Measurements from ENCODE around the gene SYNJ1. TPM values are rescaled to one million over a fixed set of nuclear protein-coding genes. Genes with fewer than 3 reads are reported as not detected.
A peak's percentile ranks its signal among the peaks of the same experiment; 100 is the strongest.

Gene SYNJ1, protein sequence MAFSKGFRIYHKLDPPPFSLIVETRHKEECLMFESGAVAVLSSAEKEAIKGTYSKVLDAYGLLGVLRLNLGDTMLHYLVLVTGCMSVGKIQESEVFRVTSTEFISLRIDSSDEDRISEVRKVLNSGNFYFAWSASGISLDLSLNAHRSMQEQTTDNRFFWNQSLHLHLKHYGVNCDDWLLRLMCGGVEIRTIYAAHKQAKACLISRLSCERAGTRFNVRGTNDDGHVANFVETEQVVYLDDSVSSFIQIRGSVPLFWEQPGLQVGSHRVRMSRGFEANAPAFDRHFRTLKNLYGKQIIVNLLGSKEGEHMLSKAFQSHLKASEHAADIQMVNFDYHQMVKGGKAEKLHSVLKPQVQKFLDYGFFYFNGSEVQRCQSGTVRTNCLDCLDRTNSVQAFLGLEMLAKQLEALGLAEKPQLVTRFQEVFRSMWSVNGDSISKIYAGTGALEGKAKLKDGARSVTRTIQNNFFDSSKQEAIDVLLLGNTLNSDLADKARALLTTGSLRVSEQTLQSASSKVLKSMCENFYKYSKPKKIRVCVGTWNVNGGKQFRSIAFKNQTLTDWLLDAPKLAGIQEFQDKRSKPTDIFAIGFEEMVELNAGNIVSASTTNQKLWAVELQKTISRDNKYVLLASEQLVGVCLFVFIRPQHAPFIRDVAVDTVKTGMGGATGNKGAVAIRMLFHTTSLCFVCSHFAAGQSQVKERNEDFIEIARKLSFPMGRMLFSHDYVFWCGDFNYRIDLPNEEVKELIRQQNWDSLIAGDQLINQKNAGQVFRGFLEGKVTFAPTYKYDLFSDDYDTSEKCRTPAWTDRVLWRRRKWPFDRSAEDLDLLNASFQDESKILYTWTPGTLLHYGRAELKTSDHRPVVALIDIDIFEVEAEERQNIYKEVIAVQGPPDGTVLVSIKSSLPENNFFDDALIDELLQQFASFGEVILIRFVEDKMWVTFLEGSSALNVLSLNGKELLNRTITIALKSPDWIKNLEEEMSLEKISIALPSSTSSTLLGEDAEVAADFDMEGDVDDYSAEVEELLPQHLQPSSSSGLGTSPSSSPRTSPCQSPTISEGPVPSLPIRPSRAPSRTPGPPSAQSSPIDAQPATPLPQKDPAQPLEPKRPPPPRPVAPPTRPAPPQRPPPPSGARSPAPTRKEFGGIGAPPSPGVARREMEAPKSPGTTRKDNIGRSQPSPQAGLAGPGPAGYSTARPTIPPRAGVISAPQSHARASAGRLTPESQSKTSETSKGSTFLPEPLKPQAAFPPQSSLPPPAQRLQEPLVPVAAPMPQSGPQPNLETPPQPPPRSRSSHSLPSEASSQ (N-terminal part only)
- total RNA-seq (2021; ENCODE audit: unreplicated experiment): 10.5 TPM
- 2.3 TPM for polyA plus RNA-seq (2012; ENCODE audit: insufficient read length)
- Bru-seq, nascent RNA: percentile 57 among the genes with signal in this experiment
- percentile 57 among the genes with signal in this experiment for BruChase-seq, experiment 1, labeled RNA remaining after a 2-hour chase
- percentile 54 among the genes with signal in this experiment for BruChase-seq, experiment 2, labeled RNA remaining after a 6-hour chase
- long read RNA-seq, partial matches to known transcripts: 2 of 2 reads
- long read RNA-seq, other reads (novel, unspliced or antisense): 0 of 2 reads

GRCh38 chr21:32727687-32728455, at the start of gene SYNJ1:
SYNJ1 (minus strand) TSS chr21:32728013; CDS start chr21:32726895, 1,118 bp downstream.
- CTCF ChIA-PET: no interaction called here
- BruUV-seq (replicated peaks): no TSS peak
- Histone ChIP-seq H3K36me3 (ENCODE audit: control insufficient read depth, insufficient read depth, low read length) (peaks cover 5% of the 10 kb centered on the region), H3K9me3 (ENCODE audit: control insufficient read depth, insufficient read depth, low read depth, low read length) (no peaks in the 10 kb centered on the region), H3K4me1 (ENCODE audit: control insufficient read depth, insufficient read depth, low read length) (peaks cover 4% of the 10 kb centered on the region), H3K27ac (ENCODE audit: low read length) (peak within 1 kb of the TSS; percentile 72), H3K27me3 (ENCODE audit: control insufficient read depth, insufficient read depth, low read length) (no peaks in the 10 kb centered on the region), H3K4me3 (ENCODE audit: low read depth in 2 of 2, low read length in 2 of 2) (peak within 1 kb of the TSS; percentile 83 to 96)
- in situ Hi-C loops (cut with HindIII; ENCODE audit: low pct_unique_long_range_greater_than_20kb, low sequenced_read_pairs) (no loop called here), intact Hi-C loops (cut with micrococcal nuclease; ENCODE audit: unreplicated experiment) (loop anchor here (2.0 kb wide), 1 partner anchor 75 kb away; no protein-coding TSS in a partner anchor)
- DNase-seq (ENCODE audit: low read depth, low spot score): no peak
- TF ChIP-seq, protein P1, sequence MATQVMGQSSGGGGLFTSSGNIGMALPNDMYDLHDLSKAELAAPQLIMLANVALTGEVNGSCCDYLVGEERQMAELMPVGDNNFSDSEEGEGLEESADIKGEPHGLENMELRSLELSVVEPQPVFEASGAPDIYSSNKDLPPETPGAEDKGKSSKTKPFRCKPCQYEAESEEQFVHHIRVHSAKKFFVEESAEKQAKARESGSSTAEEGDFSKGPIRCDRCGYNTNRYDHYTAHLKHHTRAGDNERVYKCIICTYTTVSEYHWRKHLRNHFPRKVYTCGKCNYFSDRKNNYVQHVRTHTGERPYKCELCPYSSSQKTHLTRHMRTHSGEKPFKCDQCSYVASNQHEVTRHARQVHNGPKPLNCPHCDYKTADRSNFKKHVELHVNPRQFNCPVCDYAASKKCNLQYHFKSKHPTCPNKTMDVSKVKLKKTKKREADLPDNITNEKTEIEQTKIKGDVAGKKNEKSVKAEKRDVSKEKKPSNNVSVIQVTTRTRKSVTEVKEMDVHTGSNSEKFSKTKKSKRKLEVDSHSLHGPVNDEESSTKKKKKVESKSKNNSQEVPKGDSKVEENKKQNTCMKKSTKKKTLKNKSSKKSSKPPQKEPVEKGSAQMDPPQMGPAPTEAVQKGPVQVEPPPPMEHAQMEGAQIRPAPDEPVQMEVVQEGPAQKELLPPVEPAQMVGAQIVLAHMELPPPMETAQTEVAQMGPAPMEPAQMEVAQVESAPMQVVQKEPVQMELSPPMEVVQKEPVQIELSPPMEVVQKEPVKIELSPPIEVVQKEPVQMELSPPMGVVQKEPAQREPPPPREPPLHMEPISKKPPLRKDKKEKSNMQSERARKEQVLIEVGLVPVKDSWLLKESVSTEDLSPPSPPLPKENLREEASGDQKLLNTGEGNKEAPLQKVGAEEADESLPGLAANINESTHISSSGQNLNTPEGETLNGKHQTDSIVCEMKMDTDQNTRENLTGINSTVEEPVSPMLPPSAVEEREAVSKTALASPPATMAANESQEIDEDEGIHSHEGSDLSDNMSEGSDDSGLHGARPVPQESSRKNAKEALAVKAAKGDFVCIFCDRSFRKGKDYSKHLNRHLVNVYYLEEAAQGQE (IDR thresholded peaks at IDR 0.05; ENCODE audit: insufficient read depth in 1 of 2, low read depth in 2 of 2, low read length in 1 of 2): peak; percentile 96; a peak in 1 of 4 replicates
- TF ChIP-seq, protein P2, sequence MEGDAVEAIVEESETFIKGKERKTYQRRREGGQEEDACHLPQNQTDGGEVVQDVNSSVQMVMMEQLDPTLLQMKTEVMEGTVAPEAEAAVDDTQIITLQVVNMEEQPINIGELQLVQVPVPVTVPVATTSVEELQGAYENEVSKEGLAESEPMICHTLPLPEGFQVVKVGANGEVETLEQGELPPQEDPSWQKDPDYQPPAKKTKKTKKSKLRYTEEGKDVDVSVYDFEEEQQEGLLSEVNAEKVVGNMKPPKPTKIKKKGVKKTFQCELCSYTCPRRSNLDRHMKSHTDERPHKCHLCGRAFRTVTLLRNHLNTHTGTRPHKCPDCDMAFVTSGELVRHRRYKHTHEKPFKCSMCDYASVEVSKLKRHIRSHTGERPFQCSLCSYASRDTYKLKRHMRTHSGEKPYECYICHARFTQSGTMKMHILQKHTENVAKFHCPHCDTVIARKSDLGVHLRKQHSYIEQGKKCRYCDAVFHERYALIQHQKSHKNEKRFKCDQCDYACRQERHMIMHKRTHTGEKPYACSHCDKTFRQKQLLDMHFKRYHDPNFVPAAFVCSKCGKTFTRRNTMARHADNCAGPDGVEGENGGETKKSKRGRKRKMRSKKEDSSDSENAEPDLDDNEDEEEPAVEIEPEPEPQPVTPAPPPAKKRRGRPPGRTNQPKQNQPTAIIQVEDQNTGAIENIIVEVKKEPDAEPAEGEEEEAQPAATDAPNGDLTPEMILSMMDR (IDR thresholded peaks at IDR 0.05): no peak
- TF ChIP-seq POLR2AphosphoS5 (IDR thresholded peaks at IDR 0.05; ENCODE audit: low read depth, low read length) (no peak), SIN3A (IDR thresholded peaks at IDR 0.05; ENCODE audit: borderline replicate concordance, insufficient read depth, low read depth, low read length) (peak; percentile 85), TCF7L2 (IDR thresholded peaks at IDR 0.05; ENCODE audit: low read depth, low read length) (no peak)
- POLR2A ChIA-PET: interaction anchor here (0.7 kb wide), 1 partner anchor 96 kb away, joined by 3 read pairs; no protein-coding TSS in a partner anchor
- ATAC-seq: peak; percentile 97
